Esophagus squamous epithelium (tissue), 5 donors: Measurements from ENCODE around the gene MGAT5. TPM values are rescaled to one million over a fixed set of nuclear protein-coding genes. Genes with fewer than 3 reads are reported as not detected.

Experiments used
- DNase-seq: peaks from one replicate; lab custom pipeline; 2025; lab: John Stamatoyannopoulos, UW
- H3K27ac ChIP-seq, 4 donors: fragments of 200-600 bp; sonication (generic); one replicate each; pipeline ENCODE4 v1.5.1; 2016 to 2019; ENCODE audit warnings: mild to moderate bottlenecking in 1 of 4
- H3K27me3 ChIP-seq, 4 donors: fragments of 200-600 bp; sonication (generic); 1 replicate in 3 of 4; 2 replicates in 1 of 4; pipeline versions ENCODE4 v1.5.1 to v1.6.0; 2017 to 2021; ENCODE audit warnings: antibody characterized with exemption in 1 of 4
- H3K36me3 ChIP-seq, 3 donors: fragments of 200-600 bp; sonication (generic); one replicate each; pipeline ENCODE4 v1.5.1; 2016 to 2019
- H3K4me1 ChIP-seq, 3 donors: fragments of 200-600 bp; sonication (generic); one replicate each; pipeline ENCODE4 v1.5.1; 2017 to 2019
- H3K4me3 ChIP-seq, 4 donors: fragments of 200-600 bp; sonication (generic); 1 replicate in 3 of 4; 2 replicates in 1 of 4; pipeline ENCODE4 v1.5.1; 2016 to 2019; ENCODE audit warnings: mild to moderate bottlenecking in 2 of 4, moderate library complexity in 1 of 4
- H3K9me3 ChIP-seq, 3 donors: fragments of 200-600 bp; sonication (generic); one replicate each; pipeline ENCODE4 v1.5.1; 2016 to 2019
- POLR2A ChIP-seq, 4 donors: fragments of 450-650 bp; IDR thresholded peaks; one replicate each; pipeline ENCODE4 v1.6.1; 2017; ENCODE audit warnings: antibody characterized with exemption in 4 of 4, mild to moderate bottlenecking in 4 of 4, moderate library complexity in 3 of 4
- WGBS, 2 donors: methylation state at CpG; one replicate each; pipeline ENCODE4 v1.1.5; 2018; 5-methylcytosine and 5-hydroxymethylcytosine counted together
- intact Hi-C: fragments of 100-400 bp; cut with DNase I; formaldehyde crosslinking; loops from one replicate; pipeline ENCODE4 v1.15.0; 2022
- total RNA-seq, 4 donors: library from RNA; depleted of rRNA; stranded (reverse); fragments of >200 nt; gene quantifications; one replicate each; pipeline ENCODE4 v1.1.0, GENCODE V29; 2016
- TF ChIP-seq, protein P1 (sequence below), 6 experiments: fragments of 450-650 bp in 4 of 6; fragments of 200-600 bp in 2 of 6; sonication (generic) in 2 of 6; IDR thresholded peaks; one replicate each; pipeline ENCODE4 v1.5.1; 2016 to 2019; ENCODE audit warnings: antibody characterized with exemption in 6 of 6, mild to moderate bottlenecking in 4 of 6, moderate library complexity in 4 of 6
- donor health status: DM: yes; HTN: yes; CAD: no.

MGAT5 gene
- total RNA-seq, 4 donors from 2014 or later = 14.2 to 29.2 (median 24.6) TPM

DNA sequence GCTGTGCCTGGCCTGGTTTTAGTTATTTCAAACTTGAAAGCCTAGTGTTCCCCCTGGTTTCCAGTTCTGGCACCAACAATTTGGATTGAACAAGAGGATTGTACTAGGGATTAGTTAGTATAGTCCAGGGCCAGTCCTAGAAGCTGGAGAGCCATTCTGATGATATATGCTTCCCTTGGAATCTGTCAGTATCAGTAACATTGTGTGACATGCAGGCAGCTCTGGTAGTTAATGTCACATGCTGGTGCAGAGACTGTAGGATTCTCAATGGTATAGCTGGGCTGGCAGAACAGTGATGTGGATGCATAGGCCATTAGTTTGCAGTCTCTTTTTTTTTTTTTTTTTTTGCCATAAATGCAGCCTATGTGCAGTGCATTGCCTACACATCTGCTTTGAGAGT lies 3.6 kb downstream of the MGAT5 start:
- Histone ChIP-seq H3K27me3 (no peaks in the 10 kb centered on the region), H3K4me1 (peaks cover 20 to 72% (median 37%) of the 10 kb centered on the region in 3 donors), H3K27ac (no peak overlapping the region), H3K9me3 (no peaks in the 10 kb centered on the region), H3K36me3 (no peaks in the 10 kb centered on the region), H3K4me3 (no peak overlapping the region)
- TF ChIP-seq POLR2A (IDR thresholded peaks at IDR 0.05) = no peak
- TF ChIP-seq, protein P1, sequence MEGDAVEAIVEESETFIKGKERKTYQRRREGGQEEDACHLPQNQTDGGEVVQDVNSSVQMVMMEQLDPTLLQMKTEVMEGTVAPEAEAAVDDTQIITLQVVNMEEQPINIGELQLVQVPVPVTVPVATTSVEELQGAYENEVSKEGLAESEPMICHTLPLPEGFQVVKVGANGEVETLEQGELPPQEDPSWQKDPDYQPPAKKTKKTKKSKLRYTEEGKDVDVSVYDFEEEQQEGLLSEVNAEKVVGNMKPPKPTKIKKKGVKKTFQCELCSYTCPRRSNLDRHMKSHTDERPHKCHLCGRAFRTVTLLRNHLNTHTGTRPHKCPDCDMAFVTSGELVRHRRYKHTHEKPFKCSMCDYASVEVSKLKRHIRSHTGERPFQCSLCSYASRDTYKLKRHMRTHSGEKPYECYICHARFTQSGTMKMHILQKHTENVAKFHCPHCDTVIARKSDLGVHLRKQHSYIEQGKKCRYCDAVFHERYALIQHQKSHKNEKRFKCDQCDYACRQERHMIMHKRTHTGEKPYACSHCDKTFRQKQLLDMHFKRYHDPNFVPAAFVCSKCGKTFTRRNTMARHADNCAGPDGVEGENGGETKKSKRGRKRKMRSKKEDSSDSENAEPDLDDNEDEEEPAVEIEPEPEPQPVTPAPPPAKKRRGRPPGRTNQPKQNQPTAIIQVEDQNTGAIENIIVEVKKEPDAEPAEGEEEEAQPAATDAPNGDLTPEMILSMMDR (IDR thresholded peaks at IDR 0.05) = no peak
- DNase-seq = no peak
- intact Hi-C loops = no loop called here

DNA sequence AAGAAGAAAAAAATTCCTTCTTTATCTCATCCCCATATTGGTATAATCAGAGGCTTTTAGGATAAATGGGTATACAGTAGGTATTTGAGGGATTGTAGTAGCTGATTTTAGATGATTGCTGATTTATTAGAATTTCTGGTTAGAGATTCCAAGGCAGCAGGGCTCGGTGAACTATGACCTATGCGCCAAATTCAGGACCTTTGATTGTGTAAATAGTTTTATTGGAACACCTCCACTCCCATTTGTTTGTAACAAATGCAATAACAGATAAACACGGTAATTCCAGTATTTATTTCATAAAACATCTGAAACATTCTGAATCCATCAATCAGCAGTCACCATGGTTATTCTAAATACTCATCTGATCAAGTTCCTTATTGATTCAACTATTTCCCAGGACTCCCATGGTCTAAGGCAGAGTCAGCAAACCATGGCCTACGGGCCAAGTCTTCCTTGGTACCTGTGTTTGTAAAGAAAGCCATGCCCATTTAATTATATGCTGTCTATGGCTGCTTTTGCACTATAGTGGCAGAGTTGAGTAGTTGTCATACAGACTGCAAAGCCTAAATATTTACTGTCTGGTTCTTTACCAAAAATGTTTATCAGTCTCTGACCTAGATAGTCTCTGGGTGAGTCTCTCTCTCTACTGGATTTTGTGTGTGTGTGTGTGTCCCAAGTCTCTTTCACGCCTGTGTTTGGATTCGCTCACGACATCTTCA lies 4.3 kb downstream of the MGAT5 start:
- Histone ChIP-seq H3K4me1 (peaks cover 19 to 73% (median 39%) of the 10 kb centered on the region in 3 donors), H3K27ac (peak overlapping the region in 1 of 4 donors; percentile 42)
- 92% methylated on average over 6 to 7 of the region's 7 CpGs for WGBS, 2 donors

DNA sequence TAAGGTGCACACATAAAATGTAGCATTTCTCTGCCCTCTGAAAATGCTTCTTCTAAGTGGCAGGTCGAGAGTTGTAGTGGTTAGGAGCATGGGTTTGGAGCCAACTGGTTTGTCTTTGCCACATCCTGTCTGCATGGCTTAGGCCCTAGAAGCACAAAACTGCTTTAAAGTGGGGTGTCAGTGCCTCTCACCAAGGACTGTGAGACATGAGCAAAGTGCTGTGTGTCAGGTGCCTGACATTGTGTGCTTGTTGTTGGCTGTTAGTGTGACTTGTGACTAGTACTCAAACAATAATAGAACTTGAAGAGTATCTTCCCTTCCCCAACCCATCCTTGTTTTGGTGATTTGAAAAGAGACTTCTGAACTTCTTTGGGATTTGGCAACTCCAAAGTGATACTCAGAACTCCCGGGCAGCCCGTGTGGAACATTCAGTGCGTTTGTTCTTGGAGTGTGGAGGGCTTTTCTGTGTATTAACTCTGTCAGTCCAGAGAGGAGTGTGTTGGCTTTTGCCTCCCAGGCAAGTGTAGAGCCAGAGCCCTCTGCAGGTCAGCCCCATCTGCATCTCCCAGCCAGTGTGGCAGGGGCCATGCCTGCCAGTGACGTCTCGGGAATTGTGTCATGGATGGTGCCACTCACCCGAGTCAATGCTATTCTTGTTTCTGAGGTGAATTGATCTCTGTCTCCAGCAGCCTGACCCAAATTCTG lies 5.0 kb downstream of the MGAT5 start:
- WGBS, 2 donors = 73 to 85% methylated on average over 6 to 7 of the region's 7 CpGs
- TF ChIP-seq, protein P1 (IDR thresholded peaks at IDR 0.05) = no peak
- TF ChIP-seq POLR2A (IDR thresholded peaks at IDR 0.05) = peak in 1 of 4 donors; percentile 13
- no peaks in the 10 kb centered on the region for H3K9me3 ChIP-seq
- intact Hi-C loops = no loop called here
- H3K4me3 ChIP-seq = no peak overlapping the region
- peaks cover 12 to 67% (median 34%) of the 10 kb centered on the region in 3 donors for H3K4me1 ChIP-seq
- H3K27me3 ChIP-seq = no peaks in the 10 kb centered on the region
- H3K27ac ChIP-seq = peak overlapping the region in 2 of 4 donors; percentile 42 to 57
- no peak for DNase-seq
- no peaks in the 10 kb centered on the region for H3K36me3 ChIP-seq

More for the DNA sequence above, 4.3 kb downstream of the MGAT5 start:
- intact Hi-C loops = no loop called here
- H3K27me3 ChIP-seq = no peaks in the 10 kb centered on the region
- H3K4me3 ChIP-seq = no peak overlapping the region
- TF ChIP-seq POLR2A (IDR thresholded peaks at IDR 0.05) = no peak
- TF ChIP-seq, protein P1 (IDR thresholded peaks at IDR 0.05) = no peak
- H3K36me3 ChIP-seq = no peaks in the 10 kb centered on the region
- no peak for DNase-seq
- no peaks in the 10 kb centered on the region for H3K9me3 ChIP-seq

DNA sequence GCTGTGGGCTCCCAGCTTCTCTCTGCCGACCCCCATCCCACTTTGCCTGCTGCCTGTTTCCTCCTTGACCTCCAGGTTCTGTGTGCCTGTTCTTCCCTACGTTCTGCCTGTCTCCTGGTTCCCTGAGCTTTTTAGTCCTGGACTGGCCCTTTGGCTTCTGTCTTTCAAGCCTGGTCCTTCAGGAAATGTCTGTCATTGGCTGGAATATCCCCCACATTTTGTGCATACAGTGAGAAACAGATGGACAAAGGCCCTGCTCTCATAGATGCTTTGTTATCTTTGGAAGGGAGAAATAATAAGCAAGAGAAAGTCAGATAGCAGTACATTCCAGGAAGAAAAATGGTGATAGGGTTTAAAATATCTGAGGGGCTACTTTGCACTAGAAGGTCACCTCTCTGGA lies 5.7 kb downstream of the MGAT5 start:
- WGBS, 2 donors = 78 to 84% methylated on average over 2 of the region's 2 CpGs
- no peaks in the 10 kb centered on the region for H3K9me3 ChIP-seq
- intact Hi-C loops = no loop called here
- no peak overlapping the region for H3K4me3 ChIP-seq
- no peaks in the 10 kb centered on the region for H3K27me3 ChIP-seq
- DNase-seq = no peak
- H3K4me1 ChIP-seq = peaks cover 5 to 60% (median 31%) of the 10 kb centered on the region in 3 donors
- TF ChIP-seq, protein P1 (IDR thresholded peaks at IDR 0.05) = no peak
- TF ChIP-seq POLR2A (IDR thresholded peaks at IDR 0.05) = no peak
- no peaks in the 10 kb centered on the region for H3K36me3 ChIP-seq
- H3K27ac ChIP-seq = peak overlapping the region in 2 of 4 donors; percentile 42 to 57

DNA sequence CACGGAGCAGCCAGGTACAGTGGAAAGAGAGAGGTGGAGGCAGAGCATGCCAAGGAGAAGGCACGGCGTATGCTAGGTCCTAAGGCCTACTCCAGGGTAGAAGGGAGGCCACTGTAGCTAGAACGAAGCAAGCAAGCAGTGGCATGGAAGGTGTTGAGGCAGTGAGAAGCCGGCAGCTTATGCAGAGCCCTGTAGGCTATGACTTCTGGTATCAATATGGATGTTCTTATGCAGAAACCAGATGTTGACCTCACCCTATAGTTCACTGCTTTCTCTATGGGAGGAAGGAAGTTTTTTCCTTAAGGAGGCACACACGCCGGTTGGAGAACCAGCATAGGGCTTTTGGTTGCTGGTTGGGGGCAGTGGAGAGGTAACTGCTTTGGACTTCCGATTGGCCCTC lies 6.1 kb downstream of the MGAT5 start:
- Histone ChIP-seq H3K4me3 (no peak overlapping the region), H3K27me3 (no peaks in the 10 kb centered on the region), H3K4me1 (peaks cover 5 to 58% (median 31%) of the 10 kb centered on the region in 3 donors), H3K36me3 (no peaks in the 10 kb centered on the region), H3K27ac (peak overlapping the region in 1 of 4 donors; percentile 42), H3K9me3 (no peaks in the 10 kb centered on the region)
- TF ChIP-seq, protein P1 (IDR thresholded peaks at IDR 0.05) = no peak
- no peak for TF ChIP-seq POLR2A (IDR thresholded peaks at IDR 0.05)
- no peak for DNase-seq
- intact Hi-C loops = no loop called here
- 82 to 90% methylated on average over 8 of the region's 8 CpGs for WGBS, 2 donors
